Activated CD8-positive, alpha-beta T cell treated with anti-CD3 and anti-CD28 coated beads, Interleukin-2, amount 10 ng/mL, durations not matched to agents 7 days and 5 days (primary cell): ENCODE measurements around the gene PCYT2. TPM values are rescaled to one million over a fixed set of nuclear protein-coding genes. Genes with fewer than 3 reads are reported as not detected.

Experiments used
- ATAC-seq: fragments of 150-1000 bp; cut with Tn5 transposase; one replicate; pipeline ENCODE4 v1.10.0; 2021; ENCODE audit warnings: moderate library complexity
- CTCF ChIA-PET: fragments of 350-600 bp; sonication (Branson Sonifier 250); formaldehyde crosslinking; loops from one replicate; lab custom pipeline; 2021; ENCODE audit warnings: antibody characterized with exemption; lab: Charles Lee
- POLR2A ChIA-PET: fragments of 350-600 bp; sonication (Branson Sonifier 250); formaldehyde crosslinking; loops from one replicate; lab custom pipeline; 2021; ENCODE audit warnings: antibody characterized with exemption; lab: Charles Lee
- DNase-seq: peaks from one replicate; pipeline ENCODE4 v3.0.0-alpha.2; 2020
- H3K27ac Mint-ChIP-seq: one replicate; pipeline ENCODE4 v1.8.0; 2021; ENCODE audit warnings: mild to moderate bottlenecking, mixed read lengths
- H3K27me3 Mint-ChIP-seq: one replicate; pipeline ENCODE4 v1.8.0; 2021; ENCODE audit warnings: low read depth, mixed read lengths
- H3K36me3 Mint-ChIP-seq: one replicate; pipeline ENCODE4 v1.8.0; 2021; ENCODE audit warnings: low read depth, mixed read lengths
- H3K4me1 Mint-ChIP-seq: one replicate; pipeline ENCODE4 v1.8.0; 2021; ENCODE audit warnings: low read depth, mixed read lengths
- H3K4me3 Mint-ChIP-seq: one replicate; pipeline ENCODE4 v1.8.0; 2021; ENCODE audit warnings: mild to moderate bottlenecking, mixed read lengths
- H3K9me3 Mint-ChIP-seq: one replicate; pipeline ENCODE4 v1.8.0; 2022; ENCODE audit warnings: mixed read lengths; ENCODE audit not compliant: insufficient read depth
- total RNA-seq, 2 experiments: library from RNA; stranded (reverse); gene quantifications; one replicate each; pipeline ENCODE4 v1.2.3, GENCODE V29; 2021

Gene PCYT2
- total RNA-seq, 2 experiments from 2014 or later = 48.6 to 50.4 TPM

DNA sequence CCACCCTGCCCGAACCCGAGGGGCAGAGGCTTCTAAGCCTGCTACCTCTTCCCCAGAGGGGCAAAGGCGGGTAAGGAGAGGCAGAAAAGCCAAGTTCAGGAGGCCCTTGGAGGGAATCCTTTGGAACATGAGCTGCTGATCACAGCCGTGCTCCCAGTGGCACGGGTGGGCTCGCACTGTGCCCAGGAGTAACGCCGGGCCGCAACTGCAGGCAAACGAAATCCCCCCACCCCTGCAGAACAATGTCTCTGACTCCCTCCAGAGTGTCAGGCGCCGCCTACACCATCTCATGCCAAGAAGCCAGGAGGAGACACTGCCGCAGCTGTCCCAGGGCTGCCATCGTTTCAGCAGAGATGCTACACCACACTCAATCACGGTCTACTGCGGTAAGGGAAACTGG, 59.8 kb downstream of the PCYT2 start:
- CTCF ChIA-PET = no interaction called here
- POLR2A ChIA-PET = interaction anchor here (1.6 kb wide), 1 partner anchor 12 kb away, joined by 4 read pairs; no protein-coding TSS in a partner anchor
- H3K36me3 Mint-ChIP-seq = peaks cover 56% of the 10 kb centered on the region

More for the DNA sequence above, 59.8 kb downstream of the PCYT2 start:
- no peak overlapping the region for H3K4me3 Mint-ChIP-seq
- no peaks in the 10 kb centered on the region for H3K9me3 Mint-ChIP-seq
- ATAC-seq (no peak), DNase-seq (no peak)
- peaks cover 11% of the 10 kb centered on the region for H3K4me1 Mint-ChIP-seq
- no peaks in the 10 kb centered on the region for H3K27me3 Mint-ChIP-seq
- H3K27ac Mint-ChIP-seq = no peak overlapping the region

Other genes starting within 250 kb of the PCYT2 start
- 10 to 100 TPM; 48.5 to 52.3 TPM for gene OXLD1, start 244.8 kb downstream of the PCYT2 start, total RNA-seq
- 10 to 100 TPM; 42.3 to 43.7 TPM for gene CCDC137, start 244.7 kb downstream of the PCYT2 start, total RNA-seq
- 10 to 100 TPM; 21.3 to 28.4 TPM for gene ARL16, start 227.6 kb downstream of the PCYT2 start, total RNA-seq
- 100 to 1,000 TPM; 107 to 128 TPM for gene HGS, start 227.4 kb downstream of the PCYT2 start, total RNA-seq
- gene MRPL12, start 208.0 kb downstream of the PCYT2 start, total RNA-seq = 100 to 1,000 TPM; 102 to 104 TPM
- gene SLC25A10, start 199.1 kb downstream of the PCYT2 start, total RNA-seq = 10 to 100 TPM; 39.2 to 40.4 TPM
- not detected for gene GCGR, start 107.2 kb downstream of the PCYT2 start, total RNA-seq
- gene MCRIP1, start 78.1 kb downstream of the PCYT2 start, total RNA-seq = 10 to 100 TPM; 42.3 to 43.0 TPM
- gene PPP1R27, start 76.3 kb downstream of the PCYT2 start, total RNA-seq = not detected
- gene P4HB, start 50.9 kb downstream of the PCYT2 start, total RNA-seq = 100 to 1,000 TPM; 474 to 498 TPM
- 100 to 1,000 TPM; 756 to 778 TPM for gene ARHGDIA, start 40.1 kb downstream of the PCYT2 start, total RNA-seq
- gene ALYREF, start 19.8 kb downstream of the PCYT2 start, total RNA-seq = 100 to 1,000 TPM; 269 to 273 TPM
- 100 to 1,000 TPM; 122 TPM for gene ANAPC11, start 19.7 kb downstream of the PCYT2 start, total RNA-seq
- under 1 TPM; 0.18 to 0.55 TPM for gene NPB, start 9.2 kb downstream of the PCYT2 start, total RNA-seq
- gene SIRT7, start 6.8 kb upstream of the PCYT2 start, total RNA-seq = 10 to 100 TPM; 55.0 to 63.4 TPM
- 10 to 100 TPM; 14.0 to 16.5 TPM for gene MAFG, start 16.3 kb upstream of the PCYT2 start, total RNA-seq
- 10 to 100 TPM; 35.5 to 38.1 TPM for gene PYCR1, start 25.9 kb upstream of the PCYT2 start, total RNA-seq
- gene MYADML2, start 35.8 kb upstream of the PCYT2 start, total RNA-seq = not detected
- under 1 TPM; 0.29 to 0.42 TPM for gene NOTUM, start 49.8 kb upstream of the PCYT2 start, total RNA-seq
- gene ASPSCR1, start 66.2 kb upstream of the PCYT2 start, total RNA-seq = 10 to 100 TPM; 27.0 to 33.7 TPM
- 10 to 100 TPM; 86.7 to 87.7 TPM for gene CENPX, start 111.5 kb upstream of the PCYT2 start, total RNA-seq
- 10 to 100 TPM; 58.3 to 58.9 TPM for gene LRRC45, start 111.9 kb upstream of the PCYT2 start, total RNA-seq
- 10 to 100 TPM; 12.9 to 13.1 TPM for gene RAC3, start 120.3 kb upstream of the PCYT2 start, total RNA-seq
- 100 to 1,000 TPM; 141 TPM for gene DCXR, start 126.3 kb upstream of the PCYT2 start, total RNA-seq
- gene RFNG, start 140.4 kb upstream of the PCYT2 start, total RNA-seq = 10 to 100 TPM; 19.4 to 20.8 TPM
- gene GPS1, start 140.5 kb upstream of the PCYT2 start, total RNA-seq = 100 to 1,000 TPM in 1 of 2 experiments, 10 to 100 TPM in 1; 97.6 to 104 TPM
- 100 to 1,000 TPM; 126 to 127 TPM for gene DUS1L, start 154.4 kb upstream of the PCYT2 start, total RNA-seq
- 100 to 1,000 TPM; 255 to 261 TPM for gene FASN, start 186.8 kb upstream of the PCYT2 start, total RNA-seq